Body of pancreas (tissue), 4 donors: ENCODE measurements around the gene TBL3.

Experiments
- POLR2A ChIP-seq, 3 donors: fragments of 450-650 bp; IDR thresholded peaks; one replicate each; pipeline ENCODE4 v1.6.1; 2016; ENCODE audit warnings: antibody characterized with exemption in 3 of 3, mild to moderate bottlenecking in 2 of 3
- TF ChIP-seq, protein P1 (sequence below), 7 experiments: fragments of 450-650 bp in 4 of 7; fragments of 200-600 bp in 3 of 7; sonication (generic) in 3 of 7; IDR thresholded peaks; one replicate each; pipeline ENCODE4 v1.5.1; 2016 to 2019; ENCODE audit warnings: antibody characterized with exemption in 7 of 7

DNA sequence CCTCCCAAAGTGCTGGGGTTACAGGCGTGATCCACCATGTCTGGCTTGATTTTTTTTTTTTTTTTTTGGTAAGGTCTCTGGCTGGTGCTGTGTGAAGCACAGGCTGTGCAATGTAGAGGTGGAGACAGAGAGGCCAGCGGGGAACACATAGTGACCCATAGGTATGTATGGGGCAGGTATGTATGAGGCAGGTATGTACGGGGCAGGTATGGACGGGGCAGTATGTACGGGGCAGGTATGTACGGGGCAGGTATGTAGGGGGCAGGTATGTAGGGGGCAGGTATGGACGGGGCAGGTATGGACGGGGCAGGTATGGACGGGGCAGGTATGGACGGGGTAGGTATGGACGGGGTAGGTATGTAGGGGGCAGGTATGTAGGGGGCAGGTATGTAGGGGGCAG, 22.3 kb upstream of the TBL3 start:
- TF ChIP-seq, protein P1, sequence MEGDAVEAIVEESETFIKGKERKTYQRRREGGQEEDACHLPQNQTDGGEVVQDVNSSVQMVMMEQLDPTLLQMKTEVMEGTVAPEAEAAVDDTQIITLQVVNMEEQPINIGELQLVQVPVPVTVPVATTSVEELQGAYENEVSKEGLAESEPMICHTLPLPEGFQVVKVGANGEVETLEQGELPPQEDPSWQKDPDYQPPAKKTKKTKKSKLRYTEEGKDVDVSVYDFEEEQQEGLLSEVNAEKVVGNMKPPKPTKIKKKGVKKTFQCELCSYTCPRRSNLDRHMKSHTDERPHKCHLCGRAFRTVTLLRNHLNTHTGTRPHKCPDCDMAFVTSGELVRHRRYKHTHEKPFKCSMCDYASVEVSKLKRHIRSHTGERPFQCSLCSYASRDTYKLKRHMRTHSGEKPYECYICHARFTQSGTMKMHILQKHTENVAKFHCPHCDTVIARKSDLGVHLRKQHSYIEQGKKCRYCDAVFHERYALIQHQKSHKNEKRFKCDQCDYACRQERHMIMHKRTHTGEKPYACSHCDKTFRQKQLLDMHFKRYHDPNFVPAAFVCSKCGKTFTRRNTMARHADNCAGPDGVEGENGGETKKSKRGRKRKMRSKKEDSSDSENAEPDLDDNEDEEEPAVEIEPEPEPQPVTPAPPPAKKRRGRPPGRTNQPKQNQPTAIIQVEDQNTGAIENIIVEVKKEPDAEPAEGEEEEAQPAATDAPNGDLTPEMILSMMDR (IDR thresholded peaks at IDR 0.05): no peak
- no peak for TF ChIP-seq POLR2A (IDR thresholded peaks at IDR 0.05)
